ENCODE data around the gene POLR2B.

Gene POLR2B

DNA sequence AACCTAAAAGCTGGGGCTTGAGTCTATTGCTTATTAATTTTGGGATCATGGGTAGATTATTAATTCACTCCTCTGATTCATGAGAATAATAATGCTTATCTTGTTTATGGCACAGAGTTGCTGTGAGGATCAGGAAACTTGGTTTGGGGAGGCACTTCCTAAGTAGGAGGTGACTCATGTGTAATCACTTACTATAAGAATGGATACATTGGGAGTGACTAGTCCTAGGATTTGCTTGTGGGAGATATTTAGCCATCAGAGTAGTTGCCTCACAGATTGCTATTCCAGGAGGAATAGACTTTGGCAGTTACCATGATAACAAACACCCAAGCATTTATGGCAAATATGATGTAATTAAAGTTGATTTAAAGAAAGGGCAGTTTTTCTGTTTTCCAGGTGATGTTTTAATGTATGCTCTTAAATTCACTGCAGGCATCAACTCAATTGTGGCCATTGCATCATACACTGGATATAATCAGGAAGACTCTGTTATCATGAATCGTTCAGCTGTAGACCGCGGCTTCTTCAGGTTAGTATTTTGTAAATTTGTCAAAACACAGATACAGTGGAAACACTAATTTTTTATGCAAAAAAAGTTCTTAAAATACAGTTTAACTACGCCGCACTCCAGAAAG is 41.9 kb downstream of the POLR2B start:
- DNase-seq (ENCODE audit: insufficient read length, low spot score) (no peak), FAIRE-seq (no peak)
- no peak for TF ChIP-seq POU2F2 (IDR thresholded peaks at IDR 0.05; ENCODE audit: low read depth, low read length)
- TF ChIP-seq POLR2A (IDR thresholded peaks at IDR 0.05; ENCODE audit: low read depth, low read length) = no peak
- TF ChIP-seq POLR2AphosphoS5 (IDR thresholded peaks at IDR 0.05; ENCODE audit: low read depth, low read length) = no peak
- TF ChIP-seq SPI1 (IDR thresholded peaks at IDR 0.05; ENCODE audit: low read depth, low read length) = no peak
- no peak for TF ChIP-seq TAF1 (IDR thresholded peaks at IDR 0.05; ENCODE audit: low read depth, low read length)
- TF ChIP-seq PAX5 (IDR thresholded peaks at IDR 0.05; ENCODE audit: insufficient read depth, low read length, severe bottlenecking) = no peak

DNA sequence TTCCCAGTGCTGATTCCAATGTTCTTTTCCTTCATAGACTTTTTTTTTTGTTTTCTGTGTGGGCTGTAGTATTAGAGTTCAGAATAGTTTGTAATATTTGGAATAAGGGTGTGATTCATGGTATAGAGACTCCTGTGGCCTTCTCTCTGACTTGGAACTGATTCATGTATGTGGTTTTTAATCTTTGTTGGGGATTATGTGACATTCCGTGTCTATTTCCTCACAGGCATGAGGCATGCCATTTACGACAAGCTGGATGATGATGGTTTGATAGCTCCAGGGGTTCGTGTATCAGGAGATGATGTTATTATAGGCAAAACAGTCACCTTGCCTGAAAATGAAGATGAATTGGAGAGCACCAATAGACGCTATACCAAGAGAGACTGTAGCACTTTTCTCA is 44.4 kb downstream of the POLR2B start:
- TF ChIP-seq POU2F2 (IDR thresholded peaks at IDR 0.05; ENCODE audit: low read depth, low read length) = no peak
- no peak for TF ChIP-seq POLR2AphosphoS5 (IDR thresholded peaks at IDR 0.05; ENCODE audit: low read depth, low read length)
- TF ChIP-seq PAX5 (IDR thresholded peaks at IDR 0.05; ENCODE audit: insufficient read depth, low read length, severe bottlenecking) = no peak
- no peak for TF ChIP-seq POLR2A (IDR thresholded peaks at IDR 0.05; ENCODE audit: low read depth, low read length)
- no peak for TF ChIP-seq TAF1 (IDR thresholded peaks at IDR 0.05; ENCODE audit: low read depth, low read length)
- TF ChIP-seq SPI1 (IDR thresholded peaks at IDR 0.05; ENCODE audit: low read depth, low read length) = no peak
- FAIRE-seq (no peak), DNase-seq (ENCODE audit: insufficient read length, low spot score) (no peak)

DNA sequence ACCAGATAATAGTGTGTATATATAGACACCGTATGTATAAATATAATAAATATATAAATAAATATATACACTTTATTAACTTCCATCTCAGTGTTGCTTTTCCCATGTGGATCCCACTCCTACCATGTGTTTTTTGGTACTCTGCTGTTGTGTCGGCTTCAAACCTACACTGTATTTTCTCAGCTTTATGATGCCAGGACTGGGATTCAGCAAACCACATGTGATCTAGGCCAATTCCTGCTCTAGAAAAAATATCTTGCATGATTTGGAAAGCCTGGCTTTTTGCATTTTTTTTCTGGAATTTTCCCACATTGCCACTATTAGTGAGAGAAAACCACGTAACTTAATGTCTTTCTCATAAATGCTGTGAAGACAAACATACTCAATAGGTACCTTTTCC is 55.8 kb downstream of the POLR2B start:
- TF ChIP-seq POLR2AphosphoS5 (IDR thresholded peaks at IDR 0.05; ENCODE audit: low read depth, low read length) (no peak), SPI1 (IDR thresholded peaks at IDR 0.05; ENCODE audit: low read depth, low read length) (no peak), TAF1 (IDR thresholded peaks at IDR 0.05; ENCODE audit: low read depth, low read length) (no peak), PAX5 (IDR thresholded peaks at IDR 0.05; ENCODE audit: insufficient read depth, low read length, severe bottlenecking) (no peak), POU2F2 (IDR thresholded peaks at IDR 0.05; ENCODE audit: low read depth, low read length) (no peak), POLR2A (IDR thresholded peaks at IDR 0.05; ENCODE audit: low read depth, low read length) (no peak)
- no peak for DNase-seq (ENCODE audit: insufficient read length, low spot score)
- no peak for FAIRE-seq

DNA sequence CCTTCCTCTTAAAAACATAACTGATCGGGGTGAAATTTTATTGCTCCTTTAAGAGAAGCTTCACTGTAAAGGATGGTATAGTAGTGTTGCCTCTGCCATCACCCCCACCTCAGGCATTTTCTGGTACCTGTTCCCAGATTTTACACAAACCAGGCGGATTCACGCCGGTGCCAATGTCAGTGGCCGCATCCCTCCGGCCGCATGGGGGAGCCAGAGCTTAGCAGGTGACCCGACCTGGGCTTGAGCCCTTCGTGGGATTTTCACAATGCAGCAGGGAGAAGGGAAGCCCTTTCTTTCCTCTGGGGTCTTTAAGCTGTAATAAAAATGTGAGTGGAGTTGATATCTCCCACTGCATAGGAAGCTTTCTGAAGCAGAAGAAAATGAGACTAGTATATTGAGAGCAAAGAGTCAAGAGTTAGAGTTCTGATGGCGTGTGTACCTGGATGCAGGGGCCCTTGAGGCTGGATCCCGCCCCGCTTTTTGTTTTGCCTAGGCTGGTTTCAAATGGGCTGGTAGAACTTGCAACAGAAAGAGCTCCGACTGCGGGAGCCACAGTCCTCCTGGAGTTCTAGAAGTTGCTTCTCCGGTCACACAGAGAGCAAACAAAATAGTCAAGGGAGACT is 59.4 kb downstream of the POLR2B start:
- DNase-seq (ENCODE audit: insufficient read length, low spot score) (no peak), FAIRE-seq (no peak)
- TF ChIP-seq POU2F2 (IDR thresholded peaks at IDR 0.05; ENCODE audit: low read depth, low read length) (no peak), SPI1 (IDR thresholded peaks at IDR 0.05; ENCODE audit: low read depth, low read length) (no peak), TAF1 (IDR thresholded peaks at IDR 0.05; ENCODE audit: low read depth, low read length) (no peak), POLR2AphosphoS5 (IDR thresholded peaks at IDR 0.05; ENCODE audit: low read depth, low read length) (no peak), PAX5 (IDR thresholded peaks at IDR 0.05; ENCODE audit: insufficient read depth, low read length, severe bottlenecking) (no peak), POLR2A (IDR thresholded peaks at IDR 0.05; ENCODE audit: low read depth, low read length) (no peak)

DNA sequence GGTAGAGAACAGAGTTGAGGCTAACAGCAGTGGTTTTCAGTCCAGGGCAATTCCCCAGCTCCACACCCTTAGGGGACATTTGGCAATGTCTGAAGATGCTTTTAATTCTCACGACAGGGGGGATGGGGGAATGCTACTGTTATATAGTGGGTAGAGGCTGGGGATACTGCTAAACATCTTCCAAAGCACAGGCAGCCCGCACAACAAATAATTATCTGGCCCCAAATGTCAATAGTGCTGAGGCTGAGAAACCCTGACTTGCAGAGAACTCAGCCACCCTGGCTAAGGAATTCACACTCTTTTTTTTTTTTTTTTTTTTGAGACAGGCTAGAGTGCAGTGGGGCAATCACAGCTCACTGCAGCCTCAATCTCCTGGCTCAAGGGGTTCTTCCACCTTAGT is 60.6 kb downstream of the POLR2B start:
- FAIRE-seq (no peak), DNase-seq (ENCODE audit: insufficient read length, low spot score) (no peak)
- no peak for TF ChIP-seq SPI1 (IDR thresholded peaks at IDR 0.05; ENCODE audit: low read depth, low read length)
- no peak for TF ChIP-seq POLR2A (IDR thresholded peaks at IDR 0.05; ENCODE audit: low read depth, low read length)

DNA sequence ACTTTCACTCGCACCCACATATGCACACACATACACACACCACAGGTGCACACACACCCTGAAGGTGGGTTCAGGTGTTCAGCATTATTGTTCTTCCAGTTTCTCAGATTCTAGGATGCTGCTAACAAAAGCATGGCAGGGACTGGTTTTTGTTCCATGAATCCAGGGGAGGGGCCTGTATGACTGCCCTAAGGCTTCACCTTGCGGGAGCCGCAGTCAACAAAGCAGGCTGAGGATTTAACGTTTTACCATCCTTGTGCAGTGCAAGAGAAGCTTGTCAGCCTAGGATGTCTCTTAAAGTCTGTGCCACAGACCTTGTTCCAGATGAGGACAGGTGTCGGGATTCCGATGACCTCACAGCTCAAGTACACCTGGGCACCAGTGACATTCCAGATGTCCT is 61.8 kb downstream of the POLR2B start:
- DNase-seq (ENCODE audit: insufficient read length, low spot score) = no peak
- no peak for FAIRE-seq
- TF ChIP-seq POLR2AphosphoS5 (IDR thresholded peaks at IDR 0.05; ENCODE audit: low read depth, low read length) = no peak
- no peak for TF ChIP-seq PAX5 (IDR thresholded peaks at IDR 0.05; ENCODE audit: insufficient read depth, low read length, severe bottlenecking)
- TF ChIP-seq POU2F2 (IDR thresholded peaks at IDR 0.05; ENCODE audit: low read depth, low read length) = no peak
- TF ChIP-seq SPI1 (IDR thresholded peaks at IDR 0.05; ENCODE audit: low read depth, low read length) = no peak
- no peak for TF ChIP-seq TAF1 (IDR thresholded peaks at IDR 0.05; ENCODE audit: low read depth, low read length)

DNA sequence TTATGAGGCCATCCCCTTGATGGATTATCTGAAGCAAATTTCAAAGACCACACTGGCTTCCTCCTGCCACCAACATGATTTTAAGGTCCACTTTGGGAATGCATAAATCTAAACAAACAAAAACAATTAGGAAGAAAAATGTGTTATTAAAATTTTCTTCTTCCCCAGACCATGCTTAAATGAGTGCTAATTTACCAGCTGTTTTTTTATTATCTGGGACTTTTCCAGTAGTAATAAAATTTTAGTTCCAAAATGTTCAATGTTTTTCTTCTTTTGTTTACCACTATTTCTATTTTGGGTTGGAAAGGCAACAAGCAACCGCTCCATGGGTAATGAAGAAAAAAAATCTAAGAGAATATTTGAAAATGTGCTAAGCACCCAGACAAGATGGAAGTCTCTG is 62.3 kb downstream of the POLR2B start:
- DNase-seq (ENCODE audit: insufficient read length, low spot score) (no peak), FAIRE-seq (no peak)
- TF ChIP-seq POU2F2 (IDR thresholded peaks at IDR 0.05; ENCODE audit: low read depth, low read length) (no peak), SPI1 (IDR thresholded peaks at IDR 0.05; ENCODE audit: low read depth, low read length) (no peak), PAX5 (IDR thresholded peaks at IDR 0.05; ENCODE audit: insufficient read depth, low read length, severe bottlenecking) (no peak), TAF1 (IDR thresholded peaks at IDR 0.05; ENCODE audit: low read depth, low read length) (no peak), POLR2A (IDR thresholded peaks at IDR 0.05; ENCODE audit: low read depth, low read length) (no peak), POLR2AphosphoS5 (IDR thresholded peaks at IDR 0.05; ENCODE audit: low read depth, low read length) (no peak)

DNA sequence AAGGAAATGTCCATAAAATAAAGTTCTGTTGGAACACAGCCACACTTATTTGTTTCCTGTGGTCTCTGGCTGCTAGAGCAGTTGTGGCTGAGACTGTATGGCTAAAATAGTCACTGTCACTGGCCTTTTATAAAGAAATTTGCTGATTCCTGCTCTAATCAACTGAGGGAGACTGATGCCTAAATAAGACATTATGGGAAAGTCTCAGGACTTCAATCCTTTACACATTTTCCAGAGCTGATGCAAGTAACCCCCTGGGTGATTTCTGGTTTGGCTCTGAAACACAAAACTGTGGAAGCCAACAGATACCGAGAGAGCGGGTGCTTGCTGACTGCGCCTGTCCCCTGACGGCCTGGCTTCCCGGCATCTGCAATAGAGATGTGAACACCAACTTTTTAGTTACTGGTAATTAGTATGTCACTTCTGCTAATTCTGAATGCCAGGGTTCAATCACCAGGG is 64.0 kb downstream of the POLR2B start:
- no peak for FAIRE-seq
- TF ChIP-seq TAF1 (IDR thresholded peaks at IDR 0.05; ENCODE audit: low read depth, low read length) (no peak), PAX5 (IDR thresholded peaks at IDR 0.05; ENCODE audit: insufficient read depth, low read length, severe bottlenecking) (no peak), POU2F2 (IDR thresholded peaks at IDR 0.05; ENCODE audit: low read depth, low read length) (no peak), POLR2AphosphoS5 (IDR thresholded peaks at IDR 0.05; ENCODE audit: low read depth, low read length) (no peak), POLR2A (IDR thresholded peaks at IDR 0.05; ENCODE audit: low read depth, low read length) (no peak), SPI1 (IDR thresholded peaks at IDR 0.05; ENCODE audit: low read depth, low read length) (no peak)
- no peak for DNase-seq (ENCODE audit: insufficient read length, low spot score)

DNA sequence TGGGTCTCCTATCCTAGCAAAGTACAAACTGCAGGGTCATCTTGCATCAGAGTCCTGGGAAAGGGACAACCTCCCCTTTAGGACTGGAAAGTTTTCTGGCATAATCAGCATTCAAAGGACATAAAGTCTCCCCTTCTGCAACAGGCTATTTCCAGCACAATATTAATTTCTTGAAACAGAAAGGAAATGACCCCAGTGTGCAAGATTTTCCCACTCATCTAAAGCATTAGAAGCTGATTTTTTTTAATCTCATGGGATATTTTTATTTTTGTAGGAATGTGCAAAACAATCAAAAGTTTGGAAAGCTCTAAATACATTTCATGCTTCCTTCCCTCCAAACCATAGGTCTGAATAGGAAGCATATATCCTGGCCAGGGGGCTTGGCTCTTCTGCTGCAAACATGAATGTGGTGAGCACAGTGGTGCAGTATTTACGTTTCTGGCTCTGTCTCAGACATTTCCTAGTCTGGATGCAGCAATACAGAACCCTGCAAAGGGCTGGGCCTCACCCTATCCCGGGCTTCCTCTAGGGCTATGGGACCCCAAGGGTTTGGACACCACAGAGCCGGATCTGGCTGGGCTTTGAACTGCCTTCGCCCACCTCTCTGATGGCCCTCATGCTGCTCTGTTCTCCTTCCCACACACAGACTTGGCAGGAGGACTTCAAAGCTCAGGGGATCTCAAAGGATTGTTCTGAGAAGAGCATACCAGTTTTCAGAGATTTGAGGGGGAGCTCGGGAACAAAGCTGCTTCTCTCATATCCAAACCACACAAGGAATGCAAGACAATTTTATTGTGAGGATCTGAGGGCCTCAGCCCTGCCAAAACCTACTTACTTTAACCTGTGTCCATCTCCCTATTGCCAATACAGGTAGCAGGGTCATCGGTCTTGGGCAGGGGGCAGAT is 64.9 kb downstream of the POLR2B start:
- TF ChIP-seq TAF1 (IDR thresholded peaks at IDR 0.05; ENCODE audit: low read depth, low read length) (no peak), PAX5 (IDR thresholded peaks at IDR 0.05; ENCODE audit: insufficient read depth, low read length, severe bottlenecking) (no peak), POLR2A (IDR thresholded peaks at IDR 0.05; ENCODE audit: low read depth, low read length) (no peak), POLR2AphosphoS5 (IDR thresholded peaks at IDR 0.05; ENCODE audit: low read depth, low read length) (no peak), POU2F2 (IDR thresholded peaks at IDR 0.05; ENCODE audit: low read depth, low read length) (no peak), SPI1 (IDR thresholded peaks at IDR 0.05; ENCODE audit: low read depth, low read length) (no peak)
- FAIRE-seq (no peak), DNase-seq (ENCODE audit: insufficient read length, low spot score) (no peak)

Data from GM12891 (cell line).